GM18873 (cell line): Measurements from ENCODE around the gene PELI2.

Source experiments
- ATAC-seq: cut with Tn5 transposase; IDR thresholded peaks from one replicate; pipeline ENCODE4 v1.9.1; 2021; ENCODE audit warnings: mild to moderate bottlenecking, moderate library complexity, moderate number of reproducible peaks; ENCODE audit not compliant: unreplicated experiment, low FRiP score

PELI2 gene

DNA sequence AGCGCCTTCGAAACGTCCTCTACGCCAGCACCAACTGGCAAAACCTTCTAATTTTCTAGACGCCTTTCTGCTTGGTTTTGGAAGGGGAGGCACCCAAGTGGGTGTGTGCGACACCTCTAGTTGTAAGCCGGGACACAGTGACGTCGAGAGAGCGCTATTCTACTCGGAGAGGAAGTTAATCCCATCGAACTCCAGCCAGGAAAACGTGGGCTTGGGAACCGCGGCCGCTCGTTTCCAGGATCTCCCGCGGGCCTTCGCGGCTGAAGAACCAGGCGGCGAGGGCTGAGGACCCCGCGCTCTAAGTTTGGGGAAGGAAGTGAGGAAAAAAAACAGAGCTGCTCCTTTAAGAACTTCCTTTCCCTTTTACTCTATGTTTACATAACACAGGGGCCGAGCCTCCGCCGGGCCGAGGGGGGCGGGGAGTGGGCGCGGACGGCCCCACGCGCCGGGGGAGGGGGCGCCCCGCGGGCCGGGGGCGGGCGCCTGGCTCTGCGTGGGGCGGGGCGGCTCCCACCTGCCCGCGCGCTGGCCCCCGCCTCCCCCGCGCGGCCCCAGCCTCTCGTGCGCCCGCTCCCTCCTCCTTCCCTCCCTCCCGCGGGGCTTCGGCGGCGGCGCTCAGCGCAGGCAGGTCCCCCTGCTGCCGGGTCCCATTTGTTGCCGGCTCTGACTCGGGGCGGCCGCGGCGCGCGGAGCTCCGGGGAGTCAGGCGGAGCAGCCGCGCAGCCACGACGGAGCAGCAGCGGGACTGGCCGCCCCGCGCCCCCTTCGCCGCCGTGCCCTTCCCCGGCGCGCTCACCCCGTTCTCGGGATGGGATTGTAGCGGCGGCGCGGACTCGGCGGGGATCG is at the start of gene PELI2:
Gene PELI2 (plus strand): TSS at position 647 of the 846 bp plus-strand sequence. CDS start 250 bp downstream, outside the sequence.
- no peak for ATAC-seq

GRCh38 chr14:56073799-56074198 is 44.4 kb upstream of the PELI2 start:
- ATAC-seq = no peak

DNA sequence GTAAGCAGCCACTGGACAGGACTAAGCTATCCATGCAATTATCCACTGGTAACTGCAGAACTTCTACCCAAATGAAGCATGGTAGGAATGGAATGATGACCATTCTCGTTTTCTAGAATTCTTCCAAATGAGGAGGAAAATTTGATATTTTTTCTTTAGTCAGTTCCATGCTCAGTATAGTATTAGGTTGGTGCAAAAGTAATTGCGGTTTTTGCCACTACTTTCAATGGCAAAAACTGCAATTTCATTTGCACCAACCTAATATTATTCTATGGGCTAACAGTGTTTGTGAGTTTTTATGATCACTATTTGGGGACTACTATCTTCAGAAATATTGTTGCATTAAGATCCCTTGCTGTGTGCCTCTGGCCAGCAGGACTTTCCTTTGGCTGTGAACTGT is 42.9 kb upstream of the PELI2 start:
- ATAC-seq = no peak

DNA sequence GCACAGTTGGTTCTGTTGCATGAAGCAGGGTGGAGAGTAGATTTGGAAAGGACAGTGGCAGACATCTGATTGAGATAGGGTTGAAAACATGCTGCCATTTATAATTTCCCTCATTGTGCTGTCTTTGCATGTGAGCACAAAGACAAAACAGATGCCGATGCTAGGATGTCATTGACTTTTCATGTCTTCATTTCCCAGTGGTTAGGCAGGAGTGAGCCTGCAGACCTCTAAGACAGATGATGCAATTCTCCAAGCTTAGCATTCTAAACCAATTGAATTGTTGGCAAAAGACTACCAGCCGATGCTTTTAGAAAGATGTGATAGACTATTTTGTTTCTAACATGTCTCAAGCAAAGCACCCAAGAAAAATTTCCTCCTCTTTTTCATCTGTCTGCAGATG is 37.1 kb upstream of the PELI2 start:
- no peak for ATAC-seq

DNA sequence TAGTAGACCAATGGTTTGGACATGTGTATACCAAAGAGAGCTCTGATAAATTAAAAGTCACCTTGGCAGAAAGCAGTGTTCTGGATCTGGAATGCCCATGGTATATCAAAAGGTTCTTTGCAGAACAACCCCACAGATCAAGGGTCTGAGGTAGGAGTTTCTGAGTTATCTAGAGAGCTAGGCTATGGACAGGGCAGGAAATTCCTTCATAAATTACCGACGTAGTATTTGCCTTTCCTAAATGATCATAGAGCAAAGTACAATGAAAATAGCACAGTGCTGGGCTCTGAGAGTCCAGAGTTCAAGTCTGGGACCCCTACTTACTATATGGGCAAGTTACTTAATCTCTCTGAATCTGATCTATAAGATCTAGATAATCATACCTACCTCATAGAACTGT is 35.3 kb upstream of the PELI2 start:
- ATAC-seq = no peak

GRCh38 chr14:56085471-56085870 is 32.7 kb upstream of the PELI2 start:
- ATAC-seq = no peak

GRCh38 chr14:56087671-56088471 is 30.3 kb upstream of the PELI2 start:
- no peak for ATAC-seq

DNA sequence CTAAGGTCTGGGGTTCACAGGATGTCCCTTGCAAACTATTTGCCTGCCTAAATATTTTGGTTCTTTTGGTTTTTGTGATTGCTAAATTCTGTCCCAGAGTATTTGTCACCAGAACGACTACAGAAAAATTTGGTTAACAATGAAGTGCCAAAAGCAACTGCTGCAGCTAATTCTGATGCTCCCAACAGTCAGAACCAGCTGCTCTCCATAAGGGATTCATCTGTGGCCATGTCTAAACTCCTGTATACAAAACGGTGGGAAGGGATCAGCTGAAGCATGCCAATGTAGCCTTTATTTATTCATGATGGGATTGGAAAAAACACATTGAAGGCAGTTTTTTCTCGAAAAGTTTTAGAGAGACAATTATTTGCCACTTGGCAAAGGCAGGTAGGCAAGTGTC is 29.3 kb upstream of the PELI2 start:
- ATAC-seq = no peak

DNA sequence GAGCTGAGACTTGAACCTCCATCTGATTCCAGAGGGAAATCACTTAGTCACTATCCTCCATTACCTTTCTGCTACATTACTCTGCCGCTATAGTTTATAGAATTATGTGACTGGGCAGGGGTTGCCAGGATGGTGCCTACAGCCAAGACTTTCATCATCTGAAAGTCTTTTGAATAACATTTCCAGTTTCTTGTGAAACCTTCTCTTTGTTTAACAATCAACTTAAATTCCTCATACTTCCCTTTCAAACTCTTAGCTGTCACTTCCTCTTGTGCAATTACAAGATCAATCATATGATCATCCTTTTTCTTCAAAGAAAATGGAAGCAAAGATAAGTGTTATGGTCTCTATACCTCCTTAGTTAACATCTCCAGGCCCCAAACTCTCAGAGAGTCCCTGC is 25.4 kb upstream of the PELI2 start:
- ATAC-seq = no peak

DNA sequence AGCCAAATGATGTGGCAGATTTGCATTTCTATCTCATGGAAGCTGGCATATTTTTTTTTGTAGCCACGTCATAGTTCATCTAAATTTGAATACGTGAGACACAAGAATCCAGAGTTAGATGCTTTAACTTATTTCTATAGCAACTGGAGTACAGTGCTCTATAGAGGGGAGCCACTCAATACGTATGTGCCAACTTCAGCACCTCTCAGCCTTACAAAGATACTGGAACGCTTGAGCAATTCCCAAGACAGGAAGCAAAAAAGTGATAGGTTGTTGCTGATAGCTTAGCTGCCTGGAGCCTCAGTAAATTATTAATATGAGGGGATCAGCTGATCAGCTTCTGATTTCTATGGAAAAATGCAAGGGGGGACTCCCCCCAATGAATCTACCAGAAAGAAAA is 24.1 kb upstream of the PELI2 start:
- no peak for ATAC-seq

- ATAC-seq = no peak
Observed at GRCh38 chr14:56098021-56098420, 20.2 kb upstream of the PELI2 start.

GRCh38 chr14:56099081-56099797 is 19.0 kb upstream of the PELI2 start:
- no peak for ATAC-seq

- no peak for ATAC-seq
Observed at GRCh38 chr14:56100556-56100955, 17.7 kb upstream of the PELI2 start.

GRCh38 chr14:56102941-56103340 is 15.3 kb upstream of the PELI2 start:
- no peak for ATAC-seq

DNA sequence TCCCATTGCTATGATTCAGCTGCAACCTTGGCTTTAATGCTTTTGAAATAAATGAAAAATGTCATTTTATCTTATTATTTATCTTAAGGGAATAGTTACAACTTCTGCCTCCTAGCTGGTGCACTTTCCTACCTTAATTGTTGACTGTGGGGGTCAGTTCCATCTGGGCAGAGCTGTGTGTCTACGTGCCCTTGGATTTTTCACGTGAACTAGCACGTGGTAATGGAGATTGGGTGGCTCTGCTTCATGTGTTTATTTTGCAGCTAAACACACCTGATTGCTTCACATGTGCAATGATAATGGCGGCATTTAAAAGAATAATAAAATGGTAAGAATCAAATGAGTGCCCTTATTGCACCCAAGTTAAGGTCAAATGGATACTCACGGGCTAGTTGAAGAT is 10.6 kb upstream of the PELI2 start:
- ATAC-seq = no peak

GRCh38 chr14:56108057-56108456 is 10.2 kb upstream of the PELI2 start:
- no peak for ATAC-seq

DNA sequence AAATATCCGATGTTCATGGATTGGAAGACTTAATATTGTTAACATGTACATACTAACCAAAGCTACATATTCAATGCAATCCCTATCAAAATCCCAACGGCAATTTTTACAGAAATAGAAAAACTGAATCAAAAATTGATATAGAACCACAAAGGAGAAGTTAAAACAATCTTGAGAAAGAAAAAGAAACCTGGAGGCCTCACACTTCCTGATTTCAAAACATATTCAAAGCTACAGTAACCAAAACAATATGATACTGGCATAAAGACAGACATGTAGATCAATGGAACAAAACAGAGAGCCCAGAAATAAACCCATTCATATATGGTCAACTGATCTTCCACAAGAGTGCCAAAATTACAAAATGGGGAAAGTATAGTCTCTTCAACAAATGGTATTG is 5.4 kb upstream of the PELI2 start:
- ATAC-seq = no peak

- no peak for ATAC-seq
Observed at GRCh38 chr14:56115334-56115870, 2.8 kb upstream of the PELI2 start.

- no peak for ATAC-seq
Observed at GRCh38 chr14:56115976-56116893, 2.0 kb upstream of the PELI2 start.
